ENCODE results near the gene OSBPL1A.

OSBPL1A gene

GRCh38 chr18:24262087-24262486 lies 135.5 kb downstream of the OSBPL1A start:
- no peak for DNase-seq

DNA sequence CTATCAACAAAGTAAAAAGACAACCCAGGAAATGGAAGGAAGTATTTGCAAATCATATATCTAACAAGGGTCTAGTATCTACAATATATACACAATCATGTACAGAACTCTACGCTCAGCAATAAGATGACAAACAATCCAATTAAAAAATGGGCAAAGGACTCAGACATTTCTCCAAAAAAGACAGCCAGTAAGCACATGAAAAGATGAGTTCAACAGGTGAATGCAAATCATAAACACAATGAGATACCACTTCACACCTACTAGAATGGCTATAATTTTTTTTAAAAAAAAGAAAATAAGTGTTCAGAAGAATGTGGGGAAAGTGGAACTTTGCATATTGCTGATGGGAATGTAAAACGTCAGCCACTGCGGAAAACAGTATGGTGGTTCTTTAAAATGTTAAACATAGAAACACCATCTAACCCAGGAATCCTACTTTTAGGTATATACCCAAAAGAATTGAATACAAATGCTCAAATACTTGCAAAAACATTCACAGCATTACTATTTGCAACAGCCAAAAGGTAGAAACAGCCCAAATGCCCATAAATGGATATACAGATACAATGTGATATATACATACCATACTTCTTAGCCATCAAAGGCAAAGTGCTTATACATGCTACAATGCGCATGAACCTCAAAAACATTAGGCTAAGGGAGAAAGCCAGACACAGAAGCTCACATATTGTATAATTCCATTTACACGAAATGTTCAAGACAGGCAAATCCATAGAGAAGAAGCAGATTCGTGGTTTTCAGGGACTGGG lies 137.6 kb downstream of the OSBPL1A start:
- no peak for DNase-seq

GRCh38 chr18:24254071-24254470 lies 143.6 kb downstream of the OSBPL1A start:
- DNase-seq, result no peak

- no peak for DNase-seq
Observed at GRCh38 chr18:24249716-24250115, 147.9 kb downstream of the OSBPL1A start.

- DNase-seq, result no peak
Observed at GRCh38 chr18:24248359-24248758, 149.3 kb downstream of the OSBPL1A start.

DNA sequence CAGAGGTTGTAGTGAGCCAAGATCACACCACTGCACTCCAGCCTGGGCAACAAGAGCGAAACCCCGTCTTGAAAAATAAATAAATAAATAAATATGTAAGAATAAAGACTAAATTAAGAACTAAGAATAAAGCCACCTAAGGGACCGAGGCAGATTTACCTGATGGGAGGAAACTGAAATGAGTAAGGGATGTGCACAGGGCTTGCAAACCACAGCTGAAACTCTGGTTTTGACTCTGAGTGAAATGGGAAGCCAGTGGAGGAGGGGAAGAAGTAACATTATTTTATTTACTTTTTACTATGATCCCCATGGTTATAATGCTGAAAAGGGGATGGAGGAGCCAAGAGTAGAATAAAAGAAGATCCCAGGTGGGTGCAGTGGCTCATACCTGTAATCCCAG lies 151.5 kb downstream of the OSBPL1A start:
- no peak for DNase-seq

DNA sequence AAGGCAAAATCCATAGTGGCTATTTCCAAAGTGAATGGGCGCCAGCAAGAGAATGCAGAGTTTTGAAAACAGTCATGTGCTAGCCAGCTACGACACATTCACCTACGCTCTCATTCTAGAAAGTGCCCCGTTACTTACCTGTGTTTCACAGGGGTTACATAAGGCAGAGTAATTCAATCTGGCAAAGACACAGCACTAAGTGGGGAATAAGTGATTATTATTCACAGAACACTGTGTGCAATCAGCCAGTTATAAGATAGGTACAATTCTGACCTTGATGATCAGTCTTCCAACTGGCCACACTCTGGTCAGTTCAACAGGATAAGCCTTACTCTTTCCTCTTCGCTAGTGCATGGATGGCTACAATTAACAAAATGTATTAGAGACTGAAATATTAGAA lies 152.9 kb downstream of the OSBPL1A start:
- no peak for DNase-seq

DNA sequence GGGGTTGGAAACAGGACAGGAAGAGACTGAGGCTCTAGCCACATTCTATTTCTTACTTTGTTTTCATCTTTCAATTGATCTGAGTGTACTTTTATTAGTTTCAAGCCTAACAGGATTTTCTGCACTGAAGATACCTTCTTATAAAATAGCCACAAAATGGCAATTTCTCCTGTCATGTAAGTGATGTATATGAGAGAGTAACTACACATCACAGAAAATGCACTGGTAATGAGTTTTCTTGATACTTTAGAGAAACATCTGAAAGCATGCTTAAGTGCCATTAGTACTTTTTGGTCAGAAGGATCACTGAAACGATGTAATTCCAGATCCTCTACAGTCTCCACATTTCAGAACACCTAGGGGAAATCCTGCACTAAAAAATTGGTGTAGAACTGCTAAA lies 153.9 kb downstream of the OSBPL1A start:
- DNase-seq, result no peak

- DNase-seq, result no peak
Observed at GRCh38 chr18:24239341-24239740, 158.3 kb downstream of the OSBPL1A start.

GRCh38 chr18:24238387-24238786 lies 159.2 kb downstream of the OSBPL1A start:
- DNase-seq, result no peak

DNA sequence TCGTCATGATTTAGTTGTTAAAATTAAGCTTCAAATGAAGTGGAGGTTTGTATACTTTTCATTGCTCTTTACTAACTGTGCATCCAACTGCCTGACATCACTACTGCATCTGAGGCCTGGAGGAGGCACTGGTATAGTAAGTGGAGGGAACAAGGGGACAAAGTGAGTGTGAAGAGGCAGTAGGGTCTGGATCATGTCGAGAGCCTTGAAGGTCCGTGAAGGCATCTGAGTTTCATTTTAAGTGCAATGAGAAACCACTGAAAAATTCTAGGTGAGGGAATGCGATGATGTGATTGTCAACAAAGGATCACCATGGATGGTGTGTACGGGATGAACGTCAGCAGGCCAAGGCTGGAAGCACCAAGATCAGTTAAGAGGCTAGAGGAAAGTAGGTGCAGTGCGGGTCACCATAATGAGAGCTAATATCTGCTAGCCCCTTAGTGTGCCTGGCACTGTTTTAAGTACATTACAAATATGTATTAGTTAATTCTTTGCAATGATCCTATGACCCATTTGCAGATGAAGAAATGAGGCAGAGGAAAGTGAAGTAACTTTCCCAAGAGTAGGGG lies 162.7 kb downstream of the OSBPL1A start:
- no peak for DNase-seq

DNA sequence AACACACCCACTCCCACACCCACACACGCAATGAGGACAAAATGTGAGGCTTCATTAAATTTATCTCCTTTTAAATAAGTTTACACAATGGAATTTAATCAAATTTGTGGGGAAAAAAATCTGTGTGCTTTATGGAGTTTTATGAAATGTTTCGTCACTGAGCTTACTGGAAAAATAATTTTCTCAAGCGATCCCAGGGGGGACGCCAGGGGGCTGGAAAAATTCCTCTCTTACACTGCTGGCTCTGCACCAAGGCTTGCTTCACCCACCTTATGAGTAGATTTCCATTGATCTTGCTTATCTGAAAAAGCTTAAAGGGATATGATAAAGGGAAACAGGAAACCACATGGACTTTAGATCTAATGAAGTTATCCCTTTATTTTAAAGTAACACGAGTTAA lies 163.3 kb downstream of the OSBPL1A start:
- no peak for DNase-seq

DNA sequence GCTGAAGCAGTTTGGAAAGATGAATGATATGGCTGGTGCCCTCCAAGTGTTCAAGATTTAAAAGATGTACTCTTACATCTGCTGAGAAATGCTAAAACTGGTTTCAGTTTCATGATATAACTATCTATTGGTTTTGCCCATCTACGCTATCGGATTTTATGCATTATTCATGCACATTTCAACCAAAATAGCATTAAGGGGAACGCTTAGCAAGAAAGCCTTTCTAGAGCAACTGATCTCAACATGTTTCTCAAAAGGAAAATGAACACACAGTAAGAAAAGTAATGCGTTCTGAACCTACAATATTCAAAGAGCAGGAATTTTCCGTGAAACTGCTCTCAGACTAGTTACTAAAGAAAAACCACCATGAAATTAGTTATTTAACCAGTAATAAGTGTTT lies 164.8 kb downstream of the OSBPL1A start:
- no peak for DNase-seq

DNA sequence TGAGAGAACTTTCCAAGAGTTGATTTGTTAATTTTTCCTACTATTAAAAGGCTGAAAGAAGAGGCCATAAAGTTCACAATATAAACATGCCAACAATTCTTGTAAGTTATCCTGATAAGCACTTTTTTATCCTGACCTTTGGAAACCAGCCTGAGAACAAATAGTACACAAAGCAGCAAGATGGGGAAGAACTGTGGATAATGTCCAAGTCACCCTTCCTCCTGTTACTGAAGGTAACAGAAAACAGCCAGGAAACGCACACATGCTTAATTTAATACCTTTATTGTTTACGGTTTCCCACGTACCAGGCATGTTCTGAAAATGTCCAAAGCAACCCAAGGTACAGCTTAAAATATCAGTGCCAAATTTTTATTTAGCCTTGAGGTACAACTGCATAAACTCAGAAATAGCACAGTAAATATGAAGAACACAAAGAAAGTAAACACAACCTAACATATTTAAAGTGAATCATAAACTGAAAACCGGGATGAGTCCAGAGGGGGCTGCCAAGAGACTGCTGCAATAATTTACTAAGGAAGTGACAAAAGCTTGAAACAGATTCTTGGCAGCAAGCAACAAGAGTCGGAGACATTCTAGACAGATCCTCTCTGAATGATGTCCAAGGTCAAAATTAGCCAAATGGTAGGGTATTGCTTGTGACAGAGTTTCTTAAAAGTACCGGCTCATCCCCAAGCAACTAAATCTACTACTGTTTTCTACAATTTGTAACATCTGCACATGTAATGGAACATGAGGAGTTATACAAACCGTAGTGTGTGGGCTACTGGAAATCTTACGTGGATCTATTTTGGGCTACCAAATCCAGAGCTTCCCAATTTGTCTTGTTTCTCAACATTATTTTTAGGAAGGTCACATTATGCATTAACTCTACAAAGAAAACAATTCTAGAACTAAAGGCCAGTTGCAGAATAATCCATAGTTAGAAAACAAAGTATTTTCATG lies 165.6 kb downstream of the OSBPL1A start:
- no peak for DNase-seq

DNA sequence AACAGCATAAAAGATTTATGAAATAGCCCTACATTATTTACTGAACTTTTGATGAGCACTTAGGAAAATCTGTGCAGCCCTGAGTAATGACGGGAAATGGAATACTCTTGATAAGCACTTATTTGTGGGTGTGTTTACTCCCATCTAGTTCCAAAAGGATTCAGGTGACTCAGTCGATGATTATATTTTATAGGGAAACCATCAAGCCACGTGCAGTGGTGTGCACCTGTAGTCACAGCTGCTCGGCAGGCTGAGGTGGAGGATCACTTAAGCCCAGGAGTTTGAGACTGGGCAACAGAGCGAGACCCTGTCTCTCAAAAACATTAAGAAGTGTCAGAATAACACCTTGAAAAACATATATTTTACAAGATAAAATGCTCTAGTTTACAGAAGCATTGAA lies 166.9 kb downstream of the OSBPL1A start:
- no peak for DNase-seq

GRCh38 chr18:24228667-24229041 lies 169.0 kb downstream of the OSBPL1A start:
- no peak for DNase-seq

DNA sequence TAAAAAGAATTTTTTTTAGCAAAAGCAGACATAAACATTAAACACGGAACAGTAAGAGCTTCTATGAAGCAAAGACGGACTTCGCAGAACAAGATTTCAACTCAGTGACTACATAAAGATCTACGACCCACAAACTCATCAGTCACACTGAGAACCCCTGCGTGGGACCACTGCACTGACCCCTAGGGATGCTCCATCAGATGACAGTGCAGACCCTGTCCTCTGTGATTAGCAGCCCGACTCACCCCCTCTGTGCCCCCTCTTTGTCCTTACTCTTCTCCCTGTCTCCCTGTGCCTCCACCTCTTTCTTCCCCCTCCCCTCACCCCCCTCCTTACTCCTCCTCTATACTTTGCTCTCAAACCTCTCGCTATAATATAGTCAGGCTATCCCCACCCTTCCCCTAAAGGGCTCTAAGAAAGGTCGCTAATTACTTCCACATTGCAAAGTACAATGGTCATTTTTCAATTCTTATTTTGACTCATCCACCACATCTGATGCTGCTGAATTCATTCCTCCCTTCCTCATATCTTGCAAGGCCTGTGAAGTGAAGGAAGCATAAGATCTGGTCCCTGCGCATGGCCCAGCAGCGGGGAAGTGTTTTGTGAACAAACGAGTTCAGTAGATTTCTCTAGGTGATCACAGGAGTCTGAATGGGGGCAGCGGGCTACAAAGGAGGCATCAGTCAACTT lies 169.5 kb downstream of the OSBPL1A start:
- DNase-seq, result no peak

DNA sequence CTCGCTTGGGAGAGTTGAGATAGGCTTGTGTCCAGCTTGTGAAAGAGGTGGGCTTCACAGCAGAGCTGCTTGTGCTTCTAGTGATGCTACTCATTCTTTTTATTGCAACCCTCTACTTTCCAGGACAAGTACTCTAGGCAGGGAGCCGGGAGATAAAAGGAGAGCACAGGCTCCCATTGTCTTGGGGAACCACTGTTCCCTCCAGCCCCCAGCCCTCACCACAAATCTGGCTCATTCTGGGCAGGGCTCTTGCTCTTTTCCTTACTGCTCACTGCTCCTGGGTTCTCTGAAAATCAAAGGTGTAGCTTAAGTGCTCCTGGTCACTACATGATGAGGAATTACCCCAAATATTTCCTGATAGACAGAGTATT lies 177.3 kb downstream of the OSBPL1A start:
- no peak for DNase-seq

- DNase-seq, result no peak
Observed at GRCh38 chr18:24219561-24220317, 177.9 kb downstream of the OSBPL1A start.

- DNase-seq, result no peak
Observed at GRCh38 chr18:24214913-24215312, 182.7 kb downstream of the OSBPL1A start.

DNA sequence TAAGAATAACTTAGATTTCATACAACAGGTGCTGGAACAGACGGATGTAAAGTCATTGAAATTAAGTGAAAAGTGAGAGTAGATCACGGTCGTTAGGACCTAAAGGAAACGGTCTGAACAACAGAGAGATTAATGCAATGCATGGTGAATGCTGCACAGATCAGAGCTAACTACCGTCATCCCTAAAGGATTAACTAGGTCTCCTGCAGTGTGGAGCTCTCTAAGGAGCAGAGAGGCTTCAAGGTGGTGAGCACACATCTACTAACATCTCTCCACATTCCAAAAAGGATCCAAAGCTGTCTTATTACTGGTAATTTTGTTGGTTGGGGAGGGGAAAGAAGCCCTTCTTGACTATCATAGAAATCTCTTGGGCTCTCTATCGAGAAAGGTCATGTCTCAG lies 183.5 kb downstream of the OSBPL1A start:
- DNase-seq, result no peak

DNA sequence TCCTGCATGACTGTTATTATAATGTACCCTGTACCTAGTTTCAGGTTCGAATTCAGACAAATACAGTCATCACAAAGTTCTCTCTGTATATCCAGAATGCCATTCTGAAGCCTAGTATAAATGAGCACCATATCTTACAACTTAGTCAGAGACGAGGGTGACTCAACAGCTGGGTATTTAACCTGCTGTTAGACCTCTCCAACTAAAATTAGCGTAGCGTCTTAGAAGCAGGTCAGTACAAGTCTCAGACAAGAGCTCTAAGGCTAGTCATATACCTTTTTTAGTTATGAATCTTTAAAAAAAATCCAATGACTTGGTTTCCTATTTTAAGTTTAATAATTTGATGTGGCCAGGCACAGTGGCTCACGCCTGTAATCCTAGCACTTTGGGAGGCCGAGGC lies 184.7 kb downstream of the OSBPL1A start:
- DNase-seq, result no peak

DNA sequence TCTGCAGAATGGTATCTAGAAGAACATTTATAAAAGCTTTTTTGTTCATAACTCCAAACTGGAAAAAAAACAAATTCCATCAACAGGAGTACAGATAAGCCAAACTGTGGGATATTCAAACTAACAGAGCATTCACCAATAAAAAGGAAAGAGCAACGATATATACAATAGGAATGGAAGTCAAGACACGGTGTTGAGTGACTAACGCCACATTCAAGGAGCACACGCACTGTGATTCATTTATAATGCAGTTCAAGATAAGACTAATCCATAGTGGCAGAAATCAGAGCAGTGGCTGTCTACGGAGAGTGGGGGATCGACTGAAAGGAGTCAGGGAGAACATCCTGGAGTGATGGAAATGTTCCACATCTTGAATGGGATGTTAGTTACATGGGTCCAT lies 188.1 kb downstream of the OSBPL1A start:
- DNase-seq, result no peak
